ENCODE measurements around the gene THOP1.
A peak's percentile ranks its signal among the peaks of the same experiment; 100 is the strongest.

The THOP1 gene

GRCh38 chr19:2840794-2841791 lies 55.8 kb downstream of the THOP1 start, which contains the start of gene ZNF555:
TSS of gene ZNF555 (plus strand) at chr19:2841475. CDS start at chr19:2841573, 98 bp downstream.
- Histone ChIP-seq H3K4me3 (ENCODE audit: low read depth in 1 of 2, low read length in 1 of 2) (peak within 1 kb of the TSS; percentile 71 to 78), H3K36me3 (no peaks in the 10 kb centered on the region), H3K9me3 (peaks cover 9% of the 10 kb centered on the region), H3K4me1 (ENCODE audit: control insufficient read depth in 1 of 2, insufficient read depth in 1 of 2, low read depth in 1 of 2, low read length in 1 of 2) (peaks cover 14 to 16% of the 10 kb centered on the region in 2 experiments), H3K27me3 (peaks cover 19% of the 10 kb centered on the region), H3K27ac (peak within 1 kb of the TSS; percentile 65)
- TF ChIP-seq CTCF (IDR thresholded peaks at IDR 0.05) = peak; percentile 80

DNA sequence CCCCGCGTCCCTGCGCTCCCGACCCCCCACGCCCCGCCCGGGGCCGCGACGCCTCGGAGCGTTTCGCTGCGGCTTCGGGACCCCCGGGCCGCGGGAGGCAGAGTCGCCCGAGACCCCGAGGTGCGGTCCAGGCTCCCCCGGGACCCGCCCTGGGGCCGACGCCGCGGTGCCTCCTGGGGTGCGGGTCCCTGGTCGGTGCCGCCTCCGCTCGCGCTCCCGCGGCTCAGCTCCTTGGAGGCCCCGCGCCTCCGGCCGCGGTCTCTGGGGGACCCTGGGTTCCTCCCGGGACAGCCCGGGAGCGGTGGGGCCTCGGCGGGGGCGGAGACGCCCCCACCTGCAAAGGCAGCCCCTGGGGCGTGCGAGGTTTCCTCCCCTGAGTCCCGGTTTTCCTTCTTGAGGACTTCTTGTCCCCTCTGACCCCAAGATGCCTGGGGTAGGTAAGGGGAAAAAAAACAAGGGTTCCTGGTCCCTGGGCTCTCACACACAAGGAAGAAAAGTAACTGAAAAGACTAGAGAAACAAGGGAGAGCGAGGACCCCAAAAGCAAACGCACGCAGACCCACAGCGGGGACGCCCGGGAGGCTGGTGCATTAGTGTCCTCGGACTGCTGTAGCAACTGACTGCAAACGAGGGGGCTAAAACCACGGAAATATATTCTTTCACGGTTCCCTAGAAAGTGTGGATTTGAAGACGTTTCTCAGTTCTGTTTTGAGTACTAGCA lies 56.7 kb downstream of the THOP1 start:
- H3K4me3 ChIP-seq (ENCODE audit: low read depth in 1 of 2, low read length in 1 of 2) = peak overlapping the region; percentile 71 to 78
- TF ChIP-seq CTCF (IDR thresholded peaks at IDR 0.05) = no peak
- peaks cover 19% of the 10 kb centered on the region for H3K27me3 ChIP-seq
- no peaks in the 10 kb centered on the region for H3K36me3 ChIP-seq
- H3K4me1 ChIP-seq (ENCODE audit: control insufficient read depth in 1 of 2, insufficient read depth in 1 of 2, low read depth in 1 of 2, low read length in 1 of 2) = peaks cover 14 to 16% of the 10 kb centered on the region in 2 experiments
- H3K9me3 ChIP-seq = peaks cover under 1% of the 10 kb centered on the region
- H3K27ac ChIP-seq = no peak overlapping the region

DNA sequence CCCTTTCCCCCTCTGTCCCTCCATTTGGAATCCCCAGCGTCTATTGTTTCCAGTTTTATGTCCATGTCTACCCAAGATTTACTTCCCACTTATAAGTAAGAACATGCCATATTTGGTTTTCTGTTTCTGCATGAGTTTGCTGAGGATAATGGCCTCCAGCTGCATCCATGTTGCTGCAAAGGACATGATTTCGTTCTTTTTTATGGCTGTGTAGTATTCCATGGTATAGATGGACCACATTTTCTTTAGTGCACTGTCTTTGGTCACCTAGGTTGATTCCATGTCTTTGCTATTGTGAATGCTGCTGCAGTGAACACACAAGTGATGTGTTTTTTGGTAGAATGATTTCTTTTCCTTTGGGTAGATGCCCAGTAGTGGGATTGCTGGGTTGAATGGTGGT lies 59.8 kb downstream of the THOP1 start:
- Histone ChIP-seq H3K4me3 (ENCODE audit: low read depth in 1 of 2, low read length in 1 of 2) (no peak overlapping the region), H3K27ac (no peak overlapping the region), H3K4me1 (ENCODE audit: control insufficient read depth in 1 of 2, insufficient read depth in 1 of 2, low read depth in 1 of 2, low read length in 1 of 2) (peaks cover 14 to 16% of the 10 kb centered on the region in 2 experiments), H3K9me3 (peaks cover 5% of the 10 kb centered on the region), H3K27me3 (peaks cover 19% of the 10 kb centered on the region), H3K36me3 (no peaks in the 10 kb centered on the region)
- TF ChIP-seq CTCF (IDR thresholded peaks at IDR 0.05) = no peak

DNA sequence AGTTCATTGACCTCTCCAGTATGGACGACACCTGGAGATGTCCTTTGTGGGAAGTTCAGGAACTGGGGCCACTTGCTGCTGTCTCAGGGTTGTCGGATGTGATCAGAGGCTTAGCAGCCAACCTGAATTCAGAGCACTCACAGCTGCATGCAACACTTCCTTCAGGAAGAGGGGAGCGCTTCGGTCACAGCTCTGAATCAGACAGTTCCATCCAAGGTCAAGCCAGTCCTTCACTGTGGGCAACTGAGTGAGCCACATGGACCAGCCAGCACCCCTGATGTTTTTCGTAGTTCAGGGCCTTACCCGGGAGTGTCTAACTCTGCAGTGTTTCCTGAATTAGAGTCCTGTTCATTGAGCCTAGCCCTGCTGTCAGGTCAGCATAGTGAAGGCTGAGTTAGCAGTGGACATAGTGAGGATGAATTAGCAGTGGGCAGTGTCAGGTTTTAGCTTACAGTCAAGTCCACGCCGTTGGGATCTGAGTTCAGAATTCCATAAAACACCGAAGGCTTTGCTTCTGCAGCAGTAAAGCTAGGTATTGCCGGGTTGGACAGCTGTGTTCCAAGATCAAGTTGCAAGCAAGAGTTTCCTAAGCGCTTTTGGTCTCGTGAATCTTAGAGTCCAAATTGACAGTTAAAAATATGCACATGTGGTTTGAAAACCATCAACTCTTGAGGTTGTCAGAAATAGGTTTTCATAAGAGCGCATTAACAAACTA lies 61.0 kb downstream of the THOP1 start:
- peaks cover 13% of the 10 kb centered on the region for H3K9me3 ChIP-seq
- no peak for TF ChIP-seq CTCF (IDR thresholded peaks at IDR 0.05)
- H3K4me1 ChIP-seq (ENCODE audit: control insufficient read depth in 1 of 2, insufficient read depth in 1 of 2, low read depth in 1 of 2, low read length in 1 of 2) = peaks cover 8 to 9% of the 10 kb centered on the region in 2 experiments
- no peak overlapping the region for H3K27ac ChIP-seq
- H3K4me3 ChIP-seq (ENCODE audit: low read depth in 1 of 2, low read length in 1 of 2) = no peak overlapping the region
- H3K36me3 ChIP-seq = no peaks in the 10 kb centered on the region
- H3K27me3 ChIP-seq = peaks cover 19% of the 10 kb centered on the region

DNA sequence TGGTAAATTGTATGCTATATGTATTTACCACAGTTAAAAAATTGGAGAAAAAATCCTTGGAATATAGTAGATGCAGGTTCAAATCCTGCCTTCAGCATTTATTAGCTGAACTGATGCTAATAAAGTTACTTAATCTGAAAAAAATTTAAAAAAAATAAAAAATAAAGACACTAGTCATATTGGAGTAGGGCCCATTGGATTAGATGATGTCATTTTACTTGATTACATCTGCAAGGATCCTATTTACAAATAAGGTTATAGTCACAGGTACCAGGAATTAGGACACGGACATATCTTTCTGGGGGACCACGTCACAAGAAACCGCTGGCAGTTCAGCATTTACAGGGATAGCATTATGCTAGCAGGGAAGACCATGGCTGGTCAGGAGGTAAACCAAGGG lies 62.2 kb downstream of the THOP1 start:
- peaks cover 4% of the 10 kb centered on the region for H3K36me3 ChIP-seq
- no peak overlapping the region for H3K4me3 ChIP-seq (ENCODE audit: low read depth in 1 of 2, low read length in 1 of 2)
- no peak for TF ChIP-seq CTCF (IDR thresholded peaks at IDR 0.05)
- no peak overlapping the region for H3K27ac ChIP-seq
- H3K9me3 ChIP-seq = peaks cover 17% of the 10 kb centered on the region
- peaks cover 0 to under 1% of the 10 kb centered on the region in 2 experiments for H3K4me1 ChIP-seq (ENCODE audit: control insufficient read depth in 1 of 2, insufficient read depth in 1 of 2, low read depth in 1 of 2, low read length in 1 of 2)
- H3K27me3 ChIP-seq = peaks cover 7% of the 10 kb centered on the region
